Limb (tissue), 2 donors: ENCODE data around the gene PDE1A.

Experiments used
- DNase-seq, 2 donors: peaks; one replicate each; pipeline ENCODE4 v3.0.0-alpha.2; 2016; ENCODE audit errors: extremely low spot score in 2 of 2

The PDE1A gene

GRCh38 chr2:182426918-182427240 is at the start of gene PDE1A:
TSS of gene PDE1A (minus strand) at chr2:182427036.
- DNase-seq: no peak

- DNase-seq: no peak
Observed at GRCh38 chr2:182473635-182474034, 46.8 kb upstream of the PDE1A start.

- no peak for DNase-seq
Observed at GRCh38 chr2:182463760-182464159, 36.9 kb upstream of the PDE1A start.

GRCh38 chr2:182456784-182457183 is 29.9 kb upstream of the PDE1A start:
- DNase-seq: no peak

GRCh38 chr2:182452456-182452990 is 25.7 kb upstream of the PDE1A start:
- no peak for DNase-seq

GRCh38 chr2:182448371-182448770 is 21.5 kb upstream of the PDE1A start:
- DNase-seq: no peak

- DNase-seq: no peak
Observed at GRCh38 chr2:182447863-182448262, 21.0 kb upstream of the PDE1A start.

- DNase-seq: no peak
Observed at GRCh38 chr2:182447163-182447562, 20.3 kb upstream of the PDE1A start.

GRCh38 chr2:182446087-182446486 is 19.3 kb upstream of the PDE1A start:
- DNase-seq: no peak

GRCh38 chr2:182445391-182445965 is 18.6 kb upstream of the PDE1A start:
- no peak for DNase-seq

- no peak for DNase-seq
Observed at GRCh38 chr2:182444806-182445205, 18.0 kb upstream of the PDE1A start.

GRCh38 chr2:182444170-182444569 is 17.3 kb upstream of the PDE1A start:
- DNase-seq: no peak

GRCh38 chr2:182436252-182436651 is 9.4 kb upstream of the PDE1A start:
- DNase-seq: no peak

GRCh38 chr2:182435754-182436153 is 8.9 kb upstream of the PDE1A start:
- DNase-seq: no peak

GRCh38 chr2:182432051-182432450 is 5.2 kb upstream of the PDE1A start:
- no peak for DNase-seq

- DNase-seq: no peak
Observed at GRCh38 chr2:182428476-182428875, 1.6 kb upstream of the PDE1A start.

- DNase-seq: no peak
Observed at GRCh38 chr2:182426082-182426917, 536 bp downstream of the PDE1A start.

GRCh38 chr2:182422864-182423263 is 4.0 kb downstream of the PDE1A start:
- no peak for DNase-seq

- DNase-seq: no peak
Observed at GRCh38 chr2:182420669-182421068, 6.2 kb downstream of the PDE1A start.

GRCh38 chr2:182416861-182417260 is 10.0 kb downstream of the PDE1A start:
- DNase-seq: no peak

GRCh38 chr2:182416191-182416590 is 10.6 kb downstream of the PDE1A start:
- DNase-seq: no peak

GRCh38 chr2:182415771-182416170 is 11.1 kb downstream of the PDE1A start:
- DNase-seq: no peak

- DNase-seq: no peak
Observed at GRCh38 chr2:182412858-182413257, 14.0 kb downstream of the PDE1A start.
